Tibial nerve (tissue), 3 donors: Measurements from ENCODE around the gene DNAJC11.

ENCODE experiments used
- EP300 ChIP-seq, 2 donors: sonication (generic); formaldehyde crosslinking; IDR thresholded peaks; one replicate each; pipeline ENCODE4 v1.6.1; 2017; ENCODE audit warnings: antibody characterized with exemption in 2 of 2, mild to moderate bottlenecking in 1 of 2
- POLR2A ChIP-seq, 2 donors: fragments of 450-650 bp; IDR thresholded peaks; one replicate each; pipeline ENCODE4 v1.6.1; 2017; ENCODE audit warnings: antibody characterized with exemption in 2 of 2, mild to moderate bottlenecking in 2 of 2, moderate library complexity in 2 of 2

GRCh38 chr1:6596886-6597776 lies 104.5 kb downstream of the DNAJC11 start:
- TF ChIP-seq POLR2A (IDR thresholded peaks at IDR 0.05) (no peak), EP300 (IDR thresholded peaks at IDR 0.05) (no peak)
